Measurements from ENCODE around the gene RYK.

RYK gene

GRCh38 chr3:134148534-134148933 is 102.1 kb downstream of the RYK start:
- DNase-seq (ENCODE audit: low read depth), result no peak

- DNase-seq (ENCODE audit: low read depth), result no peak
Observed at GRCh38 chr3:134147411-134147810, 103.2 kb downstream of the RYK start.

GRCh38 chr3:134146666-134147065 is 104.0 kb downstream of the RYK start:
- DNase-seq (ENCODE audit: low read depth), result no peak

- DNase-seq (ENCODE audit: low read depth), result no peak
Observed at GRCh38 chr3:134145183-134145582, 105.5 kb downstream of the RYK start.

- no peak for DNase-seq (ENCODE audit: low read depth)
Observed at GRCh38 chr3:134144694-134145093, 106.0 kb downstream of the RYK start.

GRCh38 chr3:134143828-134144401 is 106.7 kb downstream of the RYK start:
- DNase-seq (ENCODE audit: low read depth), result no peak

- DNase-seq (ENCODE audit: low read depth), result no peak
Observed at GRCh38 chr3:134136604-134137003, 114.1 kb downstream of the RYK start.

- DNase-seq (ENCODE audit: low read depth), result no peak
Observed at GRCh38 chr3:134134698-134135415, 115.8 kb downstream of the RYK start.

- DNase-seq (ENCODE audit: low read depth), result no peak
Observed at GRCh38 chr3:134134240-134134639, 116.4 kb downstream of the RYK start.

GRCh38 chr3:134132961-134133360 is 117.7 kb downstream of the RYK start:
- DNase-seq (ENCODE audit: low read depth), result no peak

GRCh38 chr3:134126153-134126552 is 124.5 kb downstream of the RYK start:
- DNase-seq (ENCODE audit: low read depth), result no peak

GRCh38 chr3:134114726-134115125 is 135.9 kb downstream of the RYK start:
- no peak for DNase-seq (ENCODE audit: low read depth)

GRCh38 chr3:134111616-134112015 is 139.0 kb downstream of the RYK start:
- peak; percentile 9 for DNase-seq (ENCODE audit: low read depth)

- no peak for DNase-seq (ENCODE audit: low read depth)
Observed at GRCh38 chr3:134110963-134111362, 139.7 kb downstream of the RYK start.
